Thymus (tissue), 11 donors: Measurements from ENCODE around the gene PPM1F. TPM values are rescaled to one million over a fixed set of nuclear protein-coding genes. Genes with fewer than 3 reads are reported as not detected.

Source experiments
- DNase-seq, 9 donors: peaks; one replicate each; pipeline ENCODE4 v3.0.0-alpha.2; 2013; ENCODE audit warnings: low spot score in 9 of 9, low read depth in 6 of 9, missing footprints in 1 of 9
- H3K27ac ChIP-seq, 2 donors: one replicate each; pipeline ENCODE4 v1.5.1; 2013; ENCODE audit warnings: control low read depth in 1 of 2, low read depth in 1 of 2, low read length in 1 of 2, mild to moderate bottlenecking in 1 of 2, moderate library complexity in 1 of 2
- H3K27me3 ChIP-seq, 2 donors: one replicate each; pipeline ENCODE4 v1.5.1; 2013; ENCODE audit warnings: low read length in 1 of 2; ENCODE audit not compliant: control insufficient read depth in 2 of 2, insufficient read depth in 1 of 2
- H3K36me3 ChIP-seq, 2 donors: one replicate each; pipeline ENCODE4 v1.5.1; 2013; ENCODE audit warnings: low read length in 1 of 2, mild to moderate bottlenecking in 1 of 2, moderate library complexity in 1 of 2; ENCODE audit not compliant: control insufficient read depth in 2 of 2, insufficient read depth in 2 of 2
- H3K4me1 ChIP-seq, 2 donors: one replicate each; pipeline ENCODE4 v1.5.1; 2013; ENCODE audit warnings: low read length in 2 of 2; ENCODE audit not compliant: control insufficient read depth in 2 of 2, insufficient read depth in 2 of 2
- H3K4me3 ChIP-seq, 2 donors: one replicate each; pipeline ENCODE4 v1.5.1; 2013; ENCODE audit warnings: low read length in 2 of 2, control low read depth in 1 of 2, mild to moderate bottlenecking in 1 of 2
- H3K9me3 ChIP-seq, 2 donors: one replicate each; pipeline ENCODE4 v1.5.1; 2013; ENCODE audit warnings: low read length in 1 of 2, mild to moderate bottlenecking in 1 of 2; ENCODE audit not compliant: control insufficient read depth in 2 of 2, insufficient read depth in 1 of 2
- WGBS: extraction: QIAGEN DNeasy Blood & Tissue Kit; methylation state at CpG from one replicate; pipeline ENCODE4 v1.1.7; 2013; 5-methylcytosine and 5-hydroxymethylcytosine counted together
- polyA plus RNA-seq: library from polyadenylated mRNA; stranded (reverse); fragments of 200-250 nt; gene quantifications from one replicate; pipeline ENCODE4 v1.2.3, GENCODE V29; 2013
- total RNA-seq: library from RNA; stranded (reverse); fragments of 120-200 nt; gene quantifications from one replicate; pipeline ENCODE4 v1.2.4, GENCODE V29; 2013
- donor health status: healthy.

Gene PPM1F
- total and polyA plus RNA-seq, 2 donors, result 10.5 to 13.0 TPM

DNA sequence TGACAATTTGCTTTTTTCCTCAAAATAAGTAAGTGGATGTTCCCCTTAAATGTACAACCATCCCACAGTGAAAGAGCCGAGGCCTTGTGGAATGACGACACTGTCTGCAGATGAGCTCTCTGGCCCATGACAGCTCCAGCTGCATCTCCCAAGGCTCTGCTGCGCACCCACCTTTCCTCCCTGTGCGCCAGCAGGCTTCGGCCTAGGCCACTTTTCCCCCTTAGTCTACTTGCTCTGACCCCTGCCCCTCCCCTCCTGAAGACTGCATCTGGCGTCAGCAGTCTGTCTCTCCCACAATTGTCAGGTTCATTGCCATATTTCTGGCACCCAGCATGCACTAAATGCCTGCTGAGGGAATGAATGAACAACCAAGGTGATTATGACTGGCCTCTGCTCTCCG is 27.9 kb upstream of the PPM1F start:
- H3K9me3 ChIP-seq, result no peaks in the 10 kb centered on the region
- H3K27ac ChIP-seq, result no peak overlapping the region
- H3K4me3 ChIP-seq, result no peak overlapping the region
- H3K4me1 ChIP-seq, result peaks cover 7 to 8% of the 10 kb centered on the region in 2 donors
- WGBS, result 96% methylated on average over 7 of the region's 7 CpGs
- peaks cover 4% of the 10 kb centered on the region in 2 donors for H3K36me3 ChIP-seq
- no peaks in the 10 kb centered on the region for H3K27me3 ChIP-seq
- no peak for DNase-seq

DNA sequence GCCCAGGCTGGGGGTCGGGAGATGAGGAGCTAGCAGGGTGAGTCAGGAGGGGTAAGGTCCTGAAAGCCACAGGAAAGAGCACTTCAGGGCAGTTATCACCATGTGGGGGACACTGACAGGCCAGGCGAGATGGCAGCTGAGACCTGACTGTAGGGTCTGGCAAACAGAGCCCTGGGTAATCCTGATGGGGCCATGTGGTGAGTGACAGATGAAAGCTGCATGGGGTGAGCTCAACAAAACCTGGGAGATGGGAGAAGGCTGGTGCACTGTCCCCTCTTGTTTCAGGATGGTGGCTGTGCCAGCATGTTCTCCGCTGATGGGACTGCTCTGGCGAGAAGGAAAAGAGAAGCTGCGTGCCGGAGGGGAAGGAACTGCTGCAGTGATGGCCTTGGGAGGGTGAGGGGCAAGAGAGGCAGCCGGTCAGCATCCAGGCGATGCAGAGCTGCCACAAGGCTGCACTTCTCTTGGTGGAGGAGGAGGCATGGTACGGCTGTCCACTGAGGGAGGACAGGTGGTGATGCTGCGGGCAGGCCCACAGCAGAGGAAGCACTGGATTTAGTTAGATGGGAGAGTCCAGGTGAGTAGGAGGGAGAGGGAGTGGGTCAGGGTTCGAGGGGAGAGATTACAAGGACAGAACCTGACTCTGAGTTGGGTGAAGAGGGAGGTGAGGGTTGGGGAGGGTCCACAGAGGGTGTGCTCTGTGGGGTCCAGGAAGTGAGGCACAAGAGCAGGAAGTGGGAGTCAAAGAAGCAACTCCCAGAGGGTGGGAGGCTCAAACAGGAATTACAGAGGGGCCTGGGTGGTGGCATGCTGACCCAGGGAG is 26.1 kb upstream of the PPM1F start:
- Histone ChIP-seq H3K4me3 (no peak overlapping the region), H3K27me3 (no peaks in the 10 kb centered on the region), H3K9me3 (no peaks in the 10 kb centered on the region), H3K4me1 (peaks cover 7 to 8% of the 10 kb centered on the region in 2 donors), H3K27ac (no peak overlapping the region), H3K36me3 (peaks cover 21 to 22% of the 10 kb centered on the region in 2 donors)
- no peak for DNase-seq
- 97% methylated on average over 11 of the region's 11 CpGs for WGBS

DNA sequence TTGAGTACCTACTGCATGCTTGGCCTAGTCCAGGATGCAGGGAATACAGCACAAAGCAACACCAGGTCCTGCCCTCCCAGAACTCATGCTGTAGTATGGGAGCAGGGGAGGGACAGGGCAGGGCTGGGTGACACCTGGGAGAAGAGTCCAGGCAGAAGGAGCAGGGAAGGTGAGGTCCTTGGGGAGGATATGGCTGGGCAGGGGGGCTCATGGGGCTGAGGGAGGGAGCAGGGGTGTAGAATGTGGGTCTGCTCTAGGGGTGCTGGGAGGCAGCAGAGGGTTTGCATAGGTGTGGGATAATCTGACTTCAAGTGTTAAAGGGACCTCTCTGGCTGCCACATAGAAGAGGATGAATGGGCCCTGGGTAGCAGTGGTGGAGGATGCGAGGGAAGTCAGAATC is 25.2 kb upstream of the PPM1F start:
- WGBS, result 92% methylated on average over 1 of the region's 1 CpG
- Histone ChIP-seq H3K36me3 (peaks cover 27 to 30% of the 10 kb centered on the region in 2 donors), H3K4me3 (no peak overlapping the region), H3K27ac (no peak overlapping the region), H3K27me3 (no peaks in the 10 kb centered on the region), H3K9me3 (no peaks in the 10 kb centered on the region), H3K4me1 (peaks cover 7 to 8% of the 10 kb centered on the region in 2 donors)
- no peak for DNase-seq

DNA sequence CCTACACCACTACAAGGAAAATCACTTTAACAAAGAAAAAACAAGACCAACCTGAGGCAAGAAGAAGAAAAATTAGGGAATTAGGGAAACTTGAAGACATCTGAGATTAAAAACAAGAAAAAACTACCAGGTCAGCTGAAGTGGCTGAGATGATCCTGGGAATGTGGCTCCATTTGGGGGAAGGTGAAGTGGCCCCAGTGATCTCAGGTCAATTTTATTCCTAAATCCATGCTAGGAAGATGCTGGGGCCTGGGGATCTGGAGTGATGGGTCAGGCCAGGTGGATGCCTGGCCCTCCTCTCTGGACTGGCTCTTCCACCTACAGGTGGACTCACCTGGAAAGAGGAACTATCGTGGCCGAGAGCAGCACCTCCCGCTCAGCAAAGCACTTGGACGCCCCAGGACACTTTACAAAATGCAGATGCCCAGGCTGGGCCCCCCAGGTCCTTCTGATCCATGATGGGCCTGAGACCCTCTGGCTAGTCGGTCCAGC is 23.3 kb upstream of the PPM1F start:
- 98% methylated on average over 5 of the region's 5 CpGs for WGBS
- Histone ChIP-seq H3K27me3 (no peaks in the 10 kb centered on the region), H3K4me1 (no peaks in the 10 kb centered on the region), H3K36me3 (peaks cover 46 to 47% of the 10 kb centered on the region in 2 donors), H3K4me3 (no peak overlapping the region), H3K27ac (no peak overlapping the region), H3K9me3 (no peaks in the 10 kb centered on the region)
- no peak for DNase-seq

DNA sequence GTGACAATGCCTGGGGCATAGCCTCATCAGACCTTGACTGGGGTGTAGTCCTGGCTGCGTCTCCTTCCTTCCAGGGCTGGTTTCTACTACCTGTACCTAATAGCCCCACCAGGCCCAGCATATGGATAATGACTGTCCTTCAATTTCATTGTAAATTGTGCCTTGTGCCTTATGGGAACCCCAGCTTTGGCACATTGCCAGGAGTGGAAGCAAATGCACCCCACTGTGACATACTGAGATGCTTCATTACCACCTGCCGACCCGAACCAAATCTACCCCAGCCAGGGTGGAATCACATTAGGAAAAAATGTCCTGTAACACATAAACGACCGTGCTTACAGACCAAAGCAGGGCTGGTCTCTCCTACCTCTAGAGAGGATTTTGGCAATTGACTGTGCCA is 22.6 kb upstream of the PPM1F start:
- no peak for DNase-seq
- Histone ChIP-seq H3K9me3 (no peaks in the 10 kb centered on the region), H3K27ac (no peak overlapping the region), H3K4me3 (no peak overlapping the region), H3K4me1 (no peaks in the 10 kb centered on the region), H3K36me3 (peaks cover 52 to 53% of the 10 kb centered on the region in 2 donors), H3K27me3 (no peaks in the 10 kb centered on the region)
- WGBS, result 95% methylated on average over 5 of the region's 5 CpGs

DNA sequence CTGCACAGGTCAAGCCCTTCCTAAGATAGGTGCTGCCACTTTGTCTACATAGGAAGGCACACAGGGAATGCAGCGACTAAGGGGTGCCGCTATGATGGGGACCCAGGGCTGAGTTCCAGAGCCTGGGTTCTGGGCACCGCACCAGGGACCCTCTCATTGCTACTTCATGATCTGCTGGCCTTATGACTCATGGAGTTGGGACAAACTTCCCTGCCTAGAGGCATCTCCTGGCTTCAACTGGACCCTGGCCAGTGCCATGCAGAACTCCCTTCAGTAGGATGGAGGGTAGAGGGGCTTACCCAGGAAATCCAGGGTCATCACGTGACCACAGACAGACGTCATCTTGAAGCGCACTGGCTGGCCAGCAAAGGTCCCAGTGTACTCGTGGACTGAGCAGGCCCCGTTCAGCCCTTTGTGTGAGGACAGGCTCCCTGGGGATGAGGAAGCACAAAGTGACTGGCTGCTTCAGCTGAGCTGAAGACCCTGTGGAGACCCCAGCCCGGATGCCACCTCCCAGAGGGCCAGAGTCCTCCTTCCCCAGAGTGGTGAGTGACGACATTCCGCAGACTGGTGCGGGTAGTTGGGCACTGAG is 21.5 kb upstream of the PPM1F start:
- no peak for DNase-seq
- 97% methylated on average over 12 of the region's 12 CpGs for WGBS
- H3K36me3 ChIP-seq, result peaks cover 60 to 61% of the 10 kb centered on the region in 2 donors

DNA sequence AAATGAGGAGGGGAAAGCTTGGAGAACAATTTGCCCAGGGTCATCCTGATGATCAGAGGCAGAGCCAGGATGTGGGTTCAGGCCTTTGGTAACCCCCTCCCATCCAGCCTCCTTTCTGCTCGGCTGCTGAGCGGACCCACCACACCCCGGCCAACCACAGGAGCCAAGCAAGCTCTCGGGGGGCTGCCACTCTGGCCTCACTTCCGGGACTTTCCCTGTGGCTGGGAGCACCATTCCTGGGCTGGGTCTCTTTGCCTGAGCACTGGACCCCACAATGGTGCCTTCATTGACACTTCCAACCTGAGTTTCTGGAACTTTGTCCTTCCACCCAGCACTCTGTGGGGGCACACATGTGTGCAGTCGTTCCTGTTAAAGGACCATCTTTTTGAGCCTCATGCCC is 20.2 kb upstream of the PPM1F start:
- no peaks in the 10 kb centered on the region for H3K4me1 ChIP-seq
- H3K4me3 ChIP-seq, result no peak overlapping the region
- DNase-seq, result no peak
- H3K36me3 ChIP-seq, result peaks cover 69 to 73% of the 10 kb centered on the region in 2 donors
- no peak overlapping the region for H3K27ac ChIP-seq
- H3K9me3 ChIP-seq, result no peaks in the 10 kb centered on the region
- 94% methylated on average over 6 of the region's 6 CpGs for WGBS
- no peaks in the 10 kb centered on the region for H3K27me3 ChIP-seq

More for the DNA sequence above, 21.5 kb upstream of the PPM1F start:
- Histone ChIP-seq H3K4me1 (no peaks in the 10 kb centered on the region), H3K27me3 (no peaks in the 10 kb centered on the region), H3K9me3 (no peaks in the 10 kb centered on the region), H3K27ac (no peak overlapping the region), H3K4me3 (no peak overlapping the region)

DNA sequence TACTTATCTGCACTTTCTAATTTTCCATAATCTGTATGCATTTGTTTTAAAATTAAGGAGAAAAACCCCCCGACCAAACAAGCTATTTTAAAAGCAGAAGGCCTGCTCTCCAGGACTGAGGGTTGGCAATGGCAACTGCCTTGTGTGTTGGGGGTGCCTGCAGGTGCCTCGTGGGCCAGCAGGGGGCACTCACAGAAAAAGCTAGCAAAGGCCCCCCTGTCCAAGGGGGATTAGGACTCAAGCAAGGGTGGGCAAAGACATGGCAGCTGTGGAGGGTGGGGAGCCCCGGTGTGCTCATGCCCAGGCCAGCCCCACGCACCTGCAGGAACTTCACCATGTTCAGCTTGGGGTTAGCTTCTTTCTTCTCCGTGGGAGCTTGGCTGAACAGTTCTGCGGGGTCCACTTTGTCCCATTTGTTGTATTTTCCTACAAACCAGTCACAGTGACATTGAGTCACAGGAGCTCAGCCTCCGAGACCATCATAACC is 19.7 kb upstream of the PPM1F start:
- no peaks in the 10 kb centered on the region for H3K27me3 ChIP-seq
- H3K4me3 ChIP-seq, result no peak overlapping the region
- peaks cover 73 to 77% of the 10 kb centered on the region in 2 donors for H3K36me3 ChIP-seq
- H3K9me3 ChIP-seq, result no peaks in the 10 kb centered on the region
- peak in 3 of 9 donors; percentile 25 to 53 (median 49) for DNase-seq
- 75% methylated on average over 7 of the region's 7 CpGs for WGBS
- no peaks in the 10 kb centered on the region for H3K4me1 ChIP-seq
- no peak overlapping the region for H3K27ac ChIP-seq

DNA sequence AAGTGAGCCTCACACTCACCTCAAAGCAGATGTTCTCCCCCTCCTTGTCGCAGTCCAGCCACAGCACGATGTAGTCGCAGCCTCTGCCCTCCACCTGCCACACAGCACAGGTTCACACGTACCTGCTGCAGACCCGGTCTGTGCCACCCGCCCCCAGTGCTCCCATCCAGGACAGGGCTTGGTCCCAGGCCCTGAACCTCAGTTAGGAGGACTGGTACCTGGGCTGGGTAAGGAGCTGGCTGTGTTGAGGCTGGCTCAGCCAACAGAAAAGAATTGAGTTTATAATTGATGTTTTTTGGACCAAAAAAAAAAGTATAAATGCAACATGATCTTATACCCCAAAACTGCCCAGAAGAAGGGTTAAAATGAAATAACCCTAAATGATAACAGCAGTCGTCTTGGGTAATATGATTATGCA is 19.2 kb upstream of the PPM1F start:
- Histone ChIP-seq H3K27ac (no peak overlapping the region), H3K4me1 (no peaks in the 10 kb centered on the region), H3K36me3 (peaks cover 78 to 82% of the 10 kb centered on the region in 2 donors), H3K4me3 (no peak overlapping the region), H3K9me3 (no peaks in the 10 kb centered on the region), H3K27me3 (no peaks in the 10 kb centered on the region)
- 97% methylated on average over 7 of the region's 7 CpGs for WGBS
- no peak for DNase-seq
